ENCODE measurements around the gene HSFX2. TPM values are rescaled to one million over a fixed set of nuclear protein-coding genes. Genes with fewer than 3 reads are reported as not detected.
A peak's percentile ranks its signal among the peaks of the same experiment; 100 is the strongest.
"Not testable (repeated sequence)": the region's sequence is repeated elsewhere in the genome, so short reads cannot be mapped to it uniquely, and the experiment has no call there.

Gene HSFX2
- total RNA-seq, 1 experiment from 2014 or later = 2.1 TPM

DNA sequence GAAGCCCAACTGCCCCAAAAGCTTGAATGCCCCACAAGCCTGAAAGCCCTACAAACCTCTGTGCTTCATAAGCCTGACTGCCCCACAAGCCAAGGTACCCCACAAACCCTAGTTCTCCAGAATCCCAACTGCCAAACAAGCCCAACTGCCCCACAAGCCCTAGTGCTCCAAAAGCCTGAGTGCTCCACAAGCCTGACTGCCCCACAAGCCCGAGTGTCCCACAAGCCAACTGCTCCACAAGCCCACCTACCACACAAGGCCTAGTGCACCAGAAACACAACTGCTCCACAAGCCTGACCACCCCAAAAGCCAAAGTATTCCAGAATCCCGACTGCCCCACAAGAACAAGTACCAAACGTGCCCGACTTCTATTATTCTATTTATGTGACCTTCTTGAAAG is 31.8 kb downstream of the HSFX2 start:
- Mint-ChIP-seq H3K4me3 (ENCODE audit: low read depth, unreplicated experiment) (no peak overlapping the region), H3K27ac (ENCODE audit: unreplicated experiment) (no peak overlapping the region), H3K4me1 (ENCODE audit: low read depth, unreplicated experiment) (no peaks in the 10 kb centered on the region), H3K9me3 (ENCODE audit: low read depth, unreplicated experiment) (no peaks in the 10 kb centered on the region), H3K36me3 (ENCODE audit: insufficient read depth, unreplicated experiment) (no peaks in the 10 kb centered on the region), H3K27me3 (ENCODE audit: unreplicated experiment) (no peaks in the 10 kb centered on the region)
- TF ChIP-seq, protein P1, sequence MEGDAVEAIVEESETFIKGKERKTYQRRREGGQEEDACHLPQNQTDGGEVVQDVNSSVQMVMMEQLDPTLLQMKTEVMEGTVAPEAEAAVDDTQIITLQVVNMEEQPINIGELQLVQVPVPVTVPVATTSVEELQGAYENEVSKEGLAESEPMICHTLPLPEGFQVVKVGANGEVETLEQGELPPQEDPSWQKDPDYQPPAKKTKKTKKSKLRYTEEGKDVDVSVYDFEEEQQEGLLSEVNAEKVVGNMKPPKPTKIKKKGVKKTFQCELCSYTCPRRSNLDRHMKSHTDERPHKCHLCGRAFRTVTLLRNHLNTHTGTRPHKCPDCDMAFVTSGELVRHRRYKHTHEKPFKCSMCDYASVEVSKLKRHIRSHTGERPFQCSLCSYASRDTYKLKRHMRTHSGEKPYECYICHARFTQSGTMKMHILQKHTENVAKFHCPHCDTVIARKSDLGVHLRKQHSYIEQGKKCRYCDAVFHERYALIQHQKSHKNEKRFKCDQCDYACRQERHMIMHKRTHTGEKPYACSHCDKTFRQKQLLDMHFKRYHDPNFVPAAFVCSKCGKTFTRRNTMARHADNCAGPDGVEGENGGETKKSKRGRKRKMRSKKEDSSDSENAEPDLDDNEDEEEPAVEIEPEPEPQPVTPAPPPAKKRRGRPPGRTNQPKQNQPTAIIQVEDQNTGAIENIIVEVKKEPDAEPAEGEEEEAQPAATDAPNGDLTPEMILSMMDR (IDR thresholded peaks at IDR 0.05; ENCODE audit: unreplicated experiment) = no peak
- no TSS peak for BruUV-seq (replicated peaks)
- DNase-seq = no peak
- CTCF ChIA-PET = no interaction called here
- intact Hi-C loops (cut with micrococcal nuclease; ENCODE audit: unreplicated experiment) = no loop called here

- CTCF ChIA-PET; H3K9me3 Mint-ChIP-seq (ENCODE audit: low read depth, unreplicated experiment); BruUV-seq (replicated peaks); H3K4me3 Mint-ChIP-seq (ENCODE audit: low read depth, unreplicated experiment); H3K27ac Mint-ChIP-seq (ENCODE audit: unreplicated experiment); H3K27me3 Mint-ChIP-seq (ENCODE audit: unreplicated experiment); H3K4me1 Mint-ChIP-seq (ENCODE audit: low read depth, unreplicated experiment); DNase-seq; H3K36me3 Mint-ChIP-seq (ENCODE audit: insufficient read depth, unreplicated experiment); intact Hi-C loops (cut with micrococcal nuclease; ENCODE audit: unreplicated experiment): not testable (repeated sequence)
Measured at GRCh38 chrX:149555251-149555650, 39.9 kb downstream of the HSFX2 start.

- H3K4me1 Mint-ChIP-seq (ENCODE audit: low read depth, unreplicated experiment); DNase-seq; H3K9me3 Mint-ChIP-seq (ENCODE audit: low read depth, unreplicated experiment); intact Hi-C loops (cut with micrococcal nuclease; ENCODE audit: unreplicated experiment); H3K27me3 Mint-ChIP-seq (ENCODE audit: unreplicated experiment); H3K36me3 Mint-ChIP-seq (ENCODE audit: insufficient read depth, unreplicated experiment); H3K27ac Mint-ChIP-seq (ENCODE audit: unreplicated experiment); BruUV-seq (replicated peaks); H3K4me3 Mint-ChIP-seq (ENCODE audit: low read depth, unreplicated experiment); CTCF ChIA-PET: not testable (repeated sequence)
Measured at GRCh38 chrX:149551939-149552248, 43.2 kb downstream of the HSFX2 start.

DNA sequence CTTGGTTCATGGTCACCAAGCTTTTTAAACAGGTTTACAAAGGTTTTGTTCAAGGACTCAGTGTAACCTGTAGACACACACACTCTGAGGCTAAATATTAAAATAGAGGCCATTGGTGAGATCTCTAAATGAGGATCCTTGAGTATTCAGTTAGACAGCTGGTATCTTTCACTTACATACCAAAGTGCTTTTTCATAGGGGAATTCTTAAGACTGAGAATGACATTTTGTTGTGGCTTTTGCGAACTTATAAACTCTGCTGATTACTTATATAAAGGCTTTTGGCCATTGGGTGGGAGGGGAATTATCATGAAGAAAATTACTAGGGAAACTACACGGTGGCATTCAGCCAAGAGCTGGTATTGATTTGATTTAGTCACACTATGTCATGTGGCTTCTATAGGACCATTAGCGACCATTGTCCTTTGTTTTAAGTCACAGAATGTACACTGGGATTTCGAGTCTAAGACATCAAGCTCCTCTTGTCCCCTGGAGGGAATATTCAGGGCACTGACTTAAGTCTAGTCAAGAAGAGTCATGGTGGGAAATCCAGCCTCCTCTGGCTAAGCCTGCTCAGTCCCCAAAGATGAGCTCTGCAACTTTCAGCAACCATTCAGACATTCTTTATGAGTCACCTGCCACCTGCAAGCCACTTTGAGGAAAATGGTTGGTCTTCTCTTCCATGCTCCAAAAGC is 43.7 kb downstream of the HSFX2 start:
- DNase-seq; BruUV-seq (replicated peaks); H3K36me3 Mint-ChIP-seq (ENCODE audit: insufficient read depth, unreplicated experiment); CTCF ChIA-PET; H3K4me3 Mint-ChIP-seq (ENCODE audit: low read depth, unreplicated experiment); intact Hi-C loops (cut with micrococcal nuclease; ENCODE audit: unreplicated experiment); H3K9me3 Mint-ChIP-seq (ENCODE audit: low read depth, unreplicated experiment); H3K27me3 Mint-ChIP-seq (ENCODE audit: unreplicated experiment); H3K27ac Mint-ChIP-seq (ENCODE audit: unreplicated experiment); H3K4me1 Mint-ChIP-seq (ENCODE audit: low read depth, unreplicated experiment): not testable (repeated sequence)

GRCh38 chrX:149550454-149550853 is 44.7 kb downstream of the HSFX2 start:
- intact Hi-C loops (cut with micrococcal nuclease; ENCODE audit: unreplicated experiment); H3K9me3 Mint-ChIP-seq (ENCODE audit: low read depth, unreplicated experiment); H3K4me1 Mint-ChIP-seq (ENCODE audit: low read depth, unreplicated experiment); H3K36me3 Mint-ChIP-seq (ENCODE audit: insufficient read depth, unreplicated experiment); H3K4me3 Mint-ChIP-seq (ENCODE audit: low read depth, unreplicated experiment); DNase-seq; H3K27ac Mint-ChIP-seq (ENCODE audit: unreplicated experiment); H3K27me3 Mint-ChIP-seq (ENCODE audit: unreplicated experiment); CTCF ChIA-PET; BruUV-seq (replicated peaks): not testable (repeated sequence)

- DNase-seq; H3K9me3 Mint-ChIP-seq (ENCODE audit: low read depth, unreplicated experiment); CTCF ChIA-PET; intact Hi-C loops (cut with micrococcal nuclease; ENCODE audit: unreplicated experiment); H3K36me3 Mint-ChIP-seq (ENCODE audit: insufficient read depth, unreplicated experiment); H3K27me3 Mint-ChIP-seq (ENCODE audit: unreplicated experiment); H3K4me1 Mint-ChIP-seq (ENCODE audit: low read depth, unreplicated experiment); BruUV-seq (replicated peaks); H3K27ac Mint-ChIP-seq (ENCODE audit: unreplicated experiment); H3K4me3 Mint-ChIP-seq (ENCODE audit: low read depth, unreplicated experiment): not testable (repeated sequence)
Measured at GRCh38 chrX:149549701-149550100, 45.4 kb downstream of the HSFX2 start, which contains the start of gene HSFX3. HSFX3 (minus strand) TSS chrX:149549924; CDS start chrX:149549852, 72 bp downstream.

- H3K9me3 Mint-ChIP-seq (ENCODE audit: low read depth, unreplicated experiment); intact Hi-C loops (cut with micrococcal nuclease; ENCODE audit: unreplicated experiment); H3K27ac Mint-ChIP-seq (ENCODE audit: unreplicated experiment); H3K4me1 Mint-ChIP-seq (ENCODE audit: low read depth, unreplicated experiment); CTCF ChIA-PET; H3K4me3 Mint-ChIP-seq (ENCODE audit: low read depth, unreplicated experiment); H3K36me3 Mint-ChIP-seq (ENCODE audit: insufficient read depth, unreplicated experiment); BruUV-seq (replicated peaks); H3K27me3 Mint-ChIP-seq (ENCODE audit: unreplicated experiment); DNase-seq: not testable (repeated sequence)
Measured at GRCh38 chrX:149547782-149548181, 47.3 kb downstream of the HSFX2 start.

DNA sequence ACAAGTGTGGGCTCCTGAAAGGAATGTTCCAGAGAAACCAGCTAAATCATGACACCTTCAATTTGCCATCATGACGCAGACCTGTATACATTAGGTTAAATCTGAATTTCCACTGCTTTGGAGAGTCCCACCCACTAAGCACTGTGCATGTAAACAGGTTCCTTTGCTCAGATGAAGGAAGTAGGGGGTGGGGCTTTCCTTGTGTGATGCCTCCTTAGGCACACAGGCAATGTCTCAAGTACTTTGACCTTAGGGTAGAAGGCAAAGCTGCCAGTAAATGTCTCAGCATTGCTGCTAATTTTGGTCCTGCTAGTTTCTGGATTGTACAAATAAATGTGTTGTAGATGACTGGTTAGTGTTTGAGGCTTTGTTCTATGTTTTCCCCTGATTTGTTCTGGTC is 48.2 kb downstream of the HSFX2 start:
- H3K36me3 Mint-ChIP-seq (ENCODE audit: insufficient read depth, unreplicated experiment); BruUV-seq (replicated peaks); H3K27ac Mint-ChIP-seq (ENCODE audit: unreplicated experiment); H3K27me3 Mint-ChIP-seq (ENCODE audit: unreplicated experiment); H3K9me3 Mint-ChIP-seq (ENCODE audit: low read depth, unreplicated experiment); H3K4me3 Mint-ChIP-seq (ENCODE audit: low read depth, unreplicated experiment); DNase-seq; H3K4me1 Mint-ChIP-seq (ENCODE audit: low read depth, unreplicated experiment); intact Hi-C loops (cut with micrococcal nuclease; ENCODE audit: unreplicated experiment); CTCF ChIA-PET: not testable (repeated sequence)

DNA sequence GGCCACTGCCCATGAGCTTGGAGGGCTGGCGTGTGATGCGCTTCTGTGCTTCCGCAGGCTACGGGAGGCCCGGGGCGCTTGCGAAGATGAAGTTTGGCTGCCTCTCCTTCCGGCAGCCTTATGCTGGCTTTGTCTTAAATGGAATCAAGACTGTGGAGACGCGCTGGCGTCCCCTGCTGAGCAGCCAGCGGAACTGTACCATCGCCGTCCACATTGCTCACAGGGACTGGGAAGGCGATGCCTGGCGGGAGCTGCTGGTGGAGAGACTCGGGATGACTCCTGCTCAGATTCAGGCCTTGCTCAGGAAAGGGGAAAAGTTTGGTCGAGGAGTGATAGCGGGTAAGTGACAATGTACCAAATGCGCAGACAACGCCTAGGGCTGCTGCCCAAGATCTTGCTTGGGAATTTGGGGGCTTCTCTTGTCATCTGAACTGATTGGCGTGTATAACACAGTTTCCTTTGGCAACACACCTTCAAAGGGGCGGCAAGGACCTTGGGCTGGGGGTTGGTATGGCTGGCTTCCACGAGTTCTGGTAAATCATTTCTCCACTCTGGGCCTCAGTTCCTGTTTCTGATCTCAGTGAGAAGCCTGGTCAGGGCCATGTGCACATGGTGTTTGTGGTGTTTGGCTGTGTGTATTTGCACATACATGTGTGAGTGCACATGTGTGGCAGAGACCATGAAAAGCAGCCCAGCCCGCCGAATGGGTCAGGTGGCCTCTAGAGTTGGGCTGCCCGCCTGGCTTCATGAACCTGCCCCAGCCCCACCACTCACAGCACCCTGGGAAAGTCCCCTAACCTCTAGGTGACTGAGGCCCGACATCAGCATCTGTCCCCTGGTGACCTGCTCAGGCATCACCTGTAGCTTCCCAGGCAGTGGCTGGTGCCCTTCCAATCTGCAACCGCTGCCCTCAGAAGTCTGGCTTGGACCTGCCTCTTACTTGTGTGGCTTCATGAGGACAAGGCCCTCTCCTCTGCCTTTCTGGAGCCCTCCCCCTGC is 49.3 kb downstream of the HSFX2 start:
- intact Hi-C loops (cut with micrococcal nuclease; ENCODE audit: unreplicated experiment) = not testable (repeated sequence)

More for the DNA sequence above, 49.3 kb downstream of the HSFX2 start:
- BruUV-seq (replicated peaks); H3K4me3 Mint-ChIP-seq (ENCODE audit: low read depth, unreplicated experiment); H3K9me3 Mint-ChIP-seq (ENCODE audit: low read depth, unreplicated experiment); H3K27ac Mint-ChIP-seq (ENCODE audit: unreplicated experiment); CTCF ChIA-PET; H3K27me3 Mint-ChIP-seq (ENCODE audit: unreplicated experiment); H3K4me1 Mint-ChIP-seq (ENCODE audit: low read depth, unreplicated experiment): not testable (repeated sequence)
- peak; percentile 7 for DNase-seq
- H3K36me3 Mint-ChIP-seq (ENCODE audit: insufficient read depth, unreplicated experiment) = peaks cover 15% of the 10 kb centered on the region

Measured in Calu3 (cell line).